A549 treated with AZD9567 at 1 μM for 4 hours (cell line): ENCODE measurements around the gene USP51. TPM values are rescaled to one million over a fixed set of nuclear protein-coding genes. Genes with fewer than 3 reads are reported as not detected.

Experiments
- total RNA-seq: library from RNA; stranded (reverse); fragments of 200-300 nt; extraction: Qiagen RNA extraction; gene quantifications from 5 replicates; pipeline ENCODE4 v1.2.3, GENCODE V29; 2022; ENCODE audit not compliant: insufficient read depth

Gene USP51
- 0.34 to 0.47 TPM (median 0.40 TPM) in 4 of 5 replicates, not detected in the other for total RNA-seq

GRCh38 chrX:55489314-55490009, at the start of gene USP51:
Gene USP51, minus strand, starts transcription at chrX:55489848. Its CDS starts 909 bp downstream, at chrX:55488939.

GRCh38 chrX:55451990-55452832, 37.4 kb downstream of the USP51 start, which contains the start of gene MAGEH1:
Gene MAGEH1, plus strand, starts transcription at chrX:55452127. Its CDS starts 248 bp downstream, at chrX:55452375.

Other genes with a start within 250 kb of the USP51 start
- not detected in 5 replicates for gene PAGE3, start 224.9 kb downstream of the USP51 start, total RNA-seq
- 4.8 to 7.5 TPM (median 6.0 TPM) in 5 replicates for gene MAGEH1, start 37.7 kb downstream of the USP51 start, total RNA-seq
- gene FOXR2, start 133.6 kb upstream of the USP51 start, total RNA-seq = not detected in 5 replicates
- gene RRAGB, start 227.9 kb upstream of the USP51 start, total RNA-seq = 11.6 to 19.5 TPM (median 13.1 TPM) in 5 replicates